ENCODE data around the gene POMZP3. TPM values are rescaled to one million over a fixed set of nuclear protein-coding genes. Genes with fewer than 3 reads are reported as not detected.
"Not testable (repeated sequence)": the region's sequence is repeated elsewhere in the genome, so short reads cannot be mapped to it uniquely, and the experiment has no call there.

POMZP3 gene
- total RNA-seq, 6 experiments from 2014 or later, result 2.0 to 3.8 (median 2.6) TPM

DNA sequence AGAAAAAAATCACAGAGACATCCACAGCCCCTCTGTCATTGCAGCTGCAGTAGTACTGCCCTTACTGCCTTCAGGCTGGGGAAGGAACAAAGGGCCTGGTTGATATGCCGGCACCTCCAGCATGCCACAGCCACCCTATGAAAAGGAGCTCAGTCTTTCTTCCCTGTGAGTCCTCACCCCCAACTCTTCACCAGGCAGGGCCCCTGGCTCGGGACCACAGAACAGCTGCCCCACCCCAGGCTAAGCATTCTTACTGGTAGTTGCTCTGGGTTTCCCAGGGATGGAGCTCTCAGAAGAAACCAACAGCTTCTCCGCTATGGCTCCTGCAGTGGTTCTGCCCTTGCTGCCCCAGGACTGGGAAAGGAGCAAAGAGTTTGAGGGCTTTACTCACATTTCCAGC lies 36.0 kb downstream of the POMZP3 start:
- H3K27me3 ChIP-seq; ATAC-seq; DNase-seq; H3K9me3 ChIP-seq; intact Hi-C loops (cut with DNase I); H3K27ac ChIP-seq; H3K36me3 ChIP-seq; H3K4me3 ChIP-seq: not testable (repeated sequence)
- peaks cover 0 to 13% (median 2%) of the 10 kb centered on the region in 4 donors for H3K4me1 ChIP-seq
- WGBS (ENCODE audit: insufficient coverage, low coverage, low lambda C conversion rate, missing lambda C conversion rate), result no CpG with 5 or more reads among the region's 3 CpGs

DNA sequence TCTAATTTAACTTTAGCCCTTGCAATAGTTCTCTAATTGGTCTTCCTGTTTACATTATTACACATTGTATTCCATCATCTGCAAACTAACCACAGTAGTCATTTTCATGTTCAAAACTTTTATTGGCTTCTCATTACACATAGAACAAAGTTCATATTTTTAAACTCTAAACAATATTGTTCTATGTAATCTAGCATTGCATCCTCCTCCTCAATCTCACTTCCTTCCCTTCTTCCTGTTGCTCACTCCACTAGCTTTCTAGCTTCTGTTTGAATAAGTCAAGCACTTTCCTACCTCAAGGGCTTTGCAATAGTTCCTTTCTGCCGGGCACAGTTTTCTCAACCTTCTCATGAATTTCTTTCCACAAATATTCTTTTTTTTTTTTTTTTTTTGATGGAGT lies 38.5 kb downstream of the POMZP3 start:
- H3K27me3 ChIP-seq; intact Hi-C loops (cut with DNase I); H3K27ac ChIP-seq; H3K9me3 ChIP-seq; H3K36me3 ChIP-seq; DNase-seq; H3K4me3 ChIP-seq: not testable (repeated sequence)
- peak; percentile 58 to 77 (median 64) for ATAC-seq
- peaks cover 0 to 18% (median 2%) of the 10 kb centered on the region in 4 donors for H3K4me1 ChIP-seq
- 67% methylated on average over 1 of the region's 1 CpG for WGBS (ENCODE audit: insufficient coverage, low coverage, low lambda C conversion rate, missing lambda C conversion rate)

DNA sequence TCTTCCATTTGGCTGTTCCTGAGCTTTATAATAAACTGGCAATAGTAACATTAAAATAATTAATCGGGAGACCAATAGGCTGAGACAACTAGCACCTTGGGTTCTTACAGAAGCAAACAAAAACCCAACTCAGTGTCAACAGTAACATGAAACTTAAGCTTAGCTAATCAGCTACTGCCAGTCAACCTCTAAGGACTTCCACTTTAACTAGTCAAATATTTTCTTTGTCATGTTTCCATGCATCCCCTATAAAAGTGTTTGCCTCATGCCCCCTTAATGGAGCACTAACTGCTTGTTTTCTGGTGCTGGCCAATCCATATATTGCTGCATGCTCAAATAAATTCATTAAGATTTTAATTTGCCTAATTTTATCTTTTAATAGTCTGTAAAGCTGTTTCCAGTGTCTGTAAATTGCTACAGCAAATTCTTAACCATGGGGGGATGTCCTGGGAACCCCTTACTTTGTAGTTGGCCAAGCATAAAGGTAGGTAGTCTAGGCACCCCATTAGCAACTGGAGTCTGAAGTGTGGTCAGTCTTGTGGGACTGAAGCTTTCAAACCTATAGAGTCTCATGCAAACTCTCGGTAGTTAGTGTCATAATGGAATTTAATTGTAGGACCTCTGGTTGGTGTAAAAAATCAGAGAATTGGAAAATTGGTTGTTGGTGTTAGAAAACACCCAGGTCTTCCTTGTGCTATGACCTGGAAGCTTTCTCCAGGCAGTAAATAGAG lies 40.3 kb downstream of the POMZP3 start:
- intact Hi-C loops (cut with DNase I); H3K9me3 ChIP-seq; H3K27ac ChIP-seq; DNase-seq; H3K36me3 ChIP-seq; H3K4me3 ChIP-seq; H3K27me3 ChIP-seq; ATAC-seq: not testable (repeated sequence)
- WGBS (ENCODE audit: insufficient coverage, low coverage, low lambda C conversion rate, missing lambda C conversion rate), result 54% methylated on average over 2 of the region's 2 CpGs
- peaks cover 0 to 24% (median 2%) of the 10 kb centered on the region in 4 donors for H3K4me1 ChIP-seq

GRCh38 chr7:76583636-76584281 lies 43.3 kb downstream of the POMZP3 start:
- DNase-seq; H3K27me3 ChIP-seq; H3K27ac ChIP-seq; H3K4me3 ChIP-seq; H3K9me3 ChIP-seq; H3K36me3 ChIP-seq; intact Hi-C loops (cut with DNase I): not testable (repeated sequence)
- 51% methylated on average over 5 of the region's 5 CpGs for WGBS (ENCODE audit: insufficient coverage, low coverage, low lambda C conversion rate, missing lambda C conversion rate)
- H3K4me1 ChIP-seq, result peaks cover 0 to 24% (median 2%) of the 10 kb centered on the region in 4 donors
- ATAC-seq, result peak; percentile 23 to 53 (median 30)

DNA sequence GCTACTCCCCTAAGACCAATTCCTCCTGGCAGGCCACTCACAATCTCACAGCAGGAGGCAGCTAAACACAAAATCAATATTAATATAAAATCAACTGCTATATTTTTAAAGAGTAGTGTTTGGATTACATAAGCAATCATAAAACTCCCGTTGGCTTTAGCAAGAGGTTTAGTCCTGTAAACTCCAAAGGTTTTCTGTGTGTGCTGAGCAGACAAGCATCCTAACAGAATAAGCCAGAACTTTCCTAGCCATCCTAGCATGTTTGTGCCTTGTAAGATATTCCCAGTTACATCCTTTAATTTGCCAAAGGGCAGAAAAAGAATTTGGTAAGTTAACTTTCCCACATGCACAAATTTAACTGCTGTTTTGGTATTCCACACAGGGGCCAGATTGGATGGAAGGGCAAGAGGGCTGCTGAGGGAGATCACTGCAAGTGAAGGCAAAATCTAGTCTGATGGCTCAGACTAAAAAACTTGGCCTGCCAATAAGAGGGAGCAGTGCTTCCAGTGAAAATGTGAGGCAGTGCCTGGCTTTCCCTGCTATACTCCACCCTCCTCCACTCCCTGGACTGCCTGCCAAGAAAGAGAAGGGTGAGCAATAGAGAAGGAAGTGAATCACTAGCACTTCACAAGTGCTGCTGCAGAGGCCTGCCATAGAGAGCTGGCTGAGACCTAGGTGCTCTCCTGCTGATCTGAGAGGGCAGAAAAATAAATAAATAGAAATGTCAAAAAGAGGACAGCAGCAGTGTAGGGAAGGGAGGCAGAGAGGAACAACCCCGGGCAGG lies 44.0 kb downstream of the POMZP3 start:
- intact Hi-C loops (cut with DNase I); H3K36me3 ChIP-seq; H3K9me3 ChIP-seq; H3K27ac ChIP-seq; H3K27me3 ChIP-seq; H3K4me3 ChIP-seq: not testable (repeated sequence)
- 37% methylated on average over 2 of the region's 2 CpGs for WGBS (ENCODE audit: insufficient coverage, low coverage, low lambda C conversion rate, missing lambda C conversion rate)
- ATAC-seq (peak; percentile 91 to 98 (median 96)), DNase-seq (peak; percentile 58 to 62 (median 61))
- H3K4me1 ChIP-seq, result peaks cover 0 to 21% (median 2%) of the 10 kb centered on the region in 4 donors

- H3K27me3 ChIP-seq; H3K36me3 ChIP-seq; H3K4me1 ChIP-seq; DNase-seq; intact Hi-C loops (cut with DNase I); H3K9me3 ChIP-seq; H3K27ac ChIP-seq; H3K4me3 ChIP-seq: not testable (repeated sequence)
- ATAC-seq, result peak; percentile 30 to 45 (median 40)
- 49% methylated on average over 3 of the region's 3 CpGs for WGBS (ENCODE audit: insufficient coverage, low coverage, low lambda C conversion rate, missing lambda C conversion rate)
These were observed 51.0 kb downstream of the POMZP3 start for GRCh38 chr7:76575919-76576655.

- DNase-seq; ATAC-seq; intact Hi-C loops (cut with DNase I); H3K9me3 ChIP-seq; H3K27me3 ChIP-seq; H3K27ac ChIP-seq; H3K4me1 ChIP-seq; H3K36me3 ChIP-seq; H3K4me3 ChIP-seq: not testable (repeated sequence)
- WGBS (ENCODE audit: insufficient coverage, low coverage, low lambda C conversion rate, missing lambda C conversion rate), result 100% methylated on average over 1 of the region's 2 CpGs
These were observed 51.6 kb downstream of the POMZP3 start for GRCh38 chr7:76575431-76575830.

DNA sequence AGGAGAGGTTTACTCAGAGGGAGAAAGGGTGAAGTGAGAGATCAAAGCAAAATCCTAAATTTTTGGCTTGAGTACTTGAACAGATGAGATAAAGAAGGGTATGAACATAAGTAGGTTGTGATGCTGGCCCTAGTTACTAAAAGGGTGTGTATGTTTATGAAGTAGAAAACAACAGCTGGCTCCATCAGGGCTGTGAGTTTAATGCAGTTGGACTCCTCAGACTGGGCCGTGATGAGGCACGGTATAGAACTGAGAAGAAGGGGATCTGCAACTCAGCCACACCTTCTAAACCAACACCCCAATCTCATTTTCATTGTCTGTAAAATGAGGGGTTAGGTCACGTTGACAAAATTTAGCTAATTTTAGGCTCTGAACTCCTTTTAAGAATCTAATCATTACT lies 54.8 kb downstream of the POMZP3 start:
- H3K27ac ChIP-seq; H3K4me3 ChIP-seq; H3K4me1 ChIP-seq; intact Hi-C loops (cut with DNase I); ATAC-seq; H3K36me3 ChIP-seq; H3K9me3 ChIP-seq; DNase-seq; H3K27me3 ChIP-seq: not testable (repeated sequence)
- 92% methylated on average over 3 of the region's 3 CpGs for WGBS (ENCODE audit: insufficient coverage, low coverage, low lambda C conversion rate, missing lambda C conversion rate)

- H3K4me1 ChIP-seq; H3K36me3 ChIP-seq; H3K9me3 ChIP-seq; intact Hi-C loops (cut with DNase I); H3K27me3 ChIP-seq; DNase-seq; H3K27ac ChIP-seq; H3K4me3 ChIP-seq; ATAC-seq: not testable (repeated sequence)
- 94% methylated on average over 4 of the region's 4 CpGs for WGBS (ENCODE audit: insufficient coverage, low coverage, low lambda C conversion rate, missing lambda C conversion rate)
These were observed 56.7 kb downstream of the POMZP3 start for GRCh38 chr7:76570324-76570775.

GRCh38 chr7:76568742-76569141 lies 58.3 kb downstream of the POMZP3 start:
- peak in 2 of 4 donors; percentile 46 to 82 for ATAC-seq
- intact Hi-C loops (cut with DNase I); H3K27me3 ChIP-seq; H3K4me1 ChIP-seq; H3K27ac ChIP-seq; H3K9me3 ChIP-seq; DNase-seq; H3K4me3 ChIP-seq; H3K36me3 ChIP-seq: not testable (repeated sequence)

- H3K4me1 ChIP-seq; intact Hi-C loops (cut with DNase I); H3K27ac ChIP-seq; H3K9me3 ChIP-seq; DNase-seq; H3K27me3 ChIP-seq; H3K36me3 ChIP-seq; ATAC-seq; H3K4me3 ChIP-seq: not testable (repeated sequence)
These were observed 59.3 kb downstream of the POMZP3 start for GRCh38 chr7:76567753-76568152.

Measured in right lobe of liver (tissue), 6 donors.